WTC11 (cell line): ENCODE measurements around the gene CNDP2. TPM values are rescaled to one million over a fixed set of nuclear protein-coding genes. Genes with fewer than 3 reads are reported as not detected.
A peak's percentile ranks its signal among the peaks of the same experiment; 100 is the strongest.

Source experiments
- ATAC-seq: fragments of 200-7000 bp; cut with Tn5 transposase; 2 replicates; pipeline ENCODE4 v1.10.0; 2021; ENCODE audit warnings: mild to moderate bottlenecking, moderate library complexity
- CTCF ChIA-PET: fragments of 300-600 bp; sonication (Branson Sonifier 250); formaldehyde crosslinking; loops from one replicate; lab custom pipeline; 2021; ENCODE audit warnings: antibody characterized with exemption; lab: Charles Lee
- POLR2A ChIA-PET: fragments of 350-600 bp; sonication (Branson Sonifier 250); formaldehyde crosslinking; loops from one replicate; lab custom pipeline; 2021; ENCODE audit warnings: antibody characterized with exemption; lab: Charles Lee
- DNase-seq: peaks from one replicate; pipeline ENCODE4 v3.0.0; 2021; ENCODE audit warnings: low spot score
- H3K27ac Mint-ChIP-seq: 2 replicates; pipeline ENCODE4 v1.8.0; 2021; ENCODE audit warnings: mixed read lengths
- H3K27me3 Mint-ChIP-seq: 2 replicates; pipeline ENCODE4 v1.8.0; 2021; ENCODE audit warnings: low read depth, mild to moderate bottlenecking, moderate library complexity, mixed read lengths
- H3K36me3 Mint-ChIP-seq: 2 replicates; pipeline ENCODE4 v1.8.0; 2021; ENCODE audit warnings: mixed read lengths
- H3K4me1 Mint-ChIP-seq: 2 replicates; pipeline ENCODE4 v1.8.0; 2022; ENCODE audit warnings: mixed read lengths
- H3K4me3 Mint-ChIP-seq: 2 replicates; pipeline ENCODE4 v1.8.0; 2021; ENCODE audit warnings: mild to moderate bottlenecking, moderate library complexity, mixed read lengths
- H3K9me3 Mint-ChIP-seq: 2 replicates; pipeline ENCODE4 v1.8.0; 2021; ENCODE audit warnings: mixed read lengths
- CREB1 ChIP-seq: sonication (generic); formaldehyde crosslinking; IDR thresholded peaks from 2 replicates; pipeline ENCODE4 v1.8.0; 2023; ENCODE audit warnings: mild to moderate bottlenecking, missing genetic modification reagents
- KAT7 ChIP-seq: sonication (generic); formaldehyde crosslinking; IDR thresholded peaks from 2 replicates; pipeline ENCODE4 v1.8.1; 2023; ENCODE audit warnings: missing genetic modification reagents, mild to moderate bottlenecking, borderline replicate concordance
- MXD4 ChIP-seq: fragments of 250-450 bp; sonication (Bioruptor Pico); IDR thresholded peaks from 2 replicates; pipeline ENCODE4 v1.8.0; 2021; ENCODE audit warnings: mild to moderate bottlenecking, moderate library complexity, borderline replicate concordance
- NFYB ChIP-seq: sonication (generic); formaldehyde crosslinking; conservative IDR thresholded peaks from 2 replicates; pipeline ENCODE4 v1.8.0; 2022; ENCODE audit warnings: low read depth, missing genetic modification reagents
- TCF7 ChIP-seq: sonication (generic); formaldehyde crosslinking; IDR thresholded peaks from 2 replicates; pipeline ENCODE4 v1.8.0; 2022; ENCODE audit warnings: mild to moderate bottlenecking, low read depth, missing genetic modification reagents, moderate library complexity
- ZNF121 ChIP-seq: sonication (generic); formaldehyde crosslinking; IDR thresholded peaks from 2 replicates; pipeline ENCODE4 v1.8.0; 2023; ENCODE audit warnings: missing genetic modification reagents
- ZNF219 ChIP-seq: sonication (generic); formaldehyde crosslinking; IDR thresholded peaks from 2 replicates; pipeline ENCODE4 v1.8.0; 2023; ENCODE audit warnings: missing genetic modification reagents, mild to moderate bottlenecking, borderline replicate concordance
- ZNF263 ChIP-seq: sonication (generic); formaldehyde crosslinking; IDR thresholded peaks from 2 replicates; pipeline ENCODE4 v1.8.1; 2022; ENCODE audit warnings: low read depth, mild to moderate bottlenecking, moderate library complexity, missing genetic modification reagents
- total RNA-seq: library from RNA; stranded (reverse); gene quantifications from 3 replicates; pipeline ENCODE4 v1.2.3, GENCODE V29; 2021
- TF ChIP-seq, protein P1 (sequence below): sonication (generic); formaldehyde crosslinking; IDR thresholded peaks from 2 replicates; pipeline ENCODE4 v1.8.1; 2022; ENCODE audit warnings: missing genetic modification reagents, borderline replicate concordance
- TF ChIP-seq, protein P2 (sequence below): sonication (generic); formaldehyde crosslinking; IDR thresholded peaks from 2 replicates; pipeline ENCODE4 v1.8.0; 2022; ENCODE audit warnings: mild to moderate bottlenecking, missing genetic modification reagents
- TF ChIP-seq, protein P3 (sequence below): fragments of 250-450 bp; sonication (Bioruptor Pico); IDR thresholded peaks from 2 replicates; pipeline ENCODE4 v1.9.0; 2021; ENCODE audit warnings: moderate library complexity, mild to moderate bottlenecking, inconsistent platforms, borderline replicate concordance
- TF ChIP-seq, protein P4 (sequence below): fragments of 250-450 bp; sonication (Bioruptor Pico); IDR thresholded peaks from 2 replicates; pipeline ENCODE4 v1.9.0; 2021; ENCODE audit warnings: mild to moderate bottlenecking
- TF ChIP-seq, protein P5 (sequence below): sonication (generic); formaldehyde crosslinking; IDR thresholded peaks from 2 replicates; pipeline ENCODE4 v1.8.0; 2022; ENCODE audit warnings: mild to moderate bottlenecking, missing genetic modification reagents
- TF ChIP-seq, protein P6 (sequence below): fragments of 250-450 bp; sonication (Bioruptor Pico); IDR thresholded peaks from 2 replicates; pipeline ENCODE4 v1.8.0; 2021; ENCODE audit warnings: mild to moderate bottlenecking
- TF ChIP-seq, protein P7 (sequence below): fragments of 250-450 bp; sonication (Bioruptor Pico); IDR thresholded peaks from 2 replicates; pipeline ENCODE4 v1.9.0; 2021; ENCODE audit warnings: mild to moderate bottlenecking, borderline replicate concordance

Gene CNDP2
- total RNA-seq, 1 experiment from 2014 or later: 248 TPM

DNA sequence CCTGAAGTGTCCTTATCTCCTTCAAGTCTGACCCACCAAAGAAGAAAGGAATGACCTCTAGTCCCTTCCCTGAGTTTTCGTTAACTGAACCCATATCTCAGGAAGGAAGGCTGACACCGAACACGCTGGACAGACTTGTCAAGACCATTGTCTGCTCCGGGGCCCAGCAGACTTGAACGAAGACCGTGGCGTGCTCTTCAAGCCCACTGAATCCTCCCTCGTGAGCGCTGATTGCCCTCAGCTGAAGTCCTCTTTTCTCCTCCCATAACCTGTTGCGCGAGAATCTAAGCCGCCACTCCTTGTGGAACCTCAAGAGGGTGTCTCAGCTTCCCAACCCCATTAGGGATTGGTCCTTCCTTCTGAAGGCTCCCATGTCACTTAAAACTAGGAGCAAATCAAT, 37.5 kb downstream of the CNDP2 start:
- no peak for DNase-seq
- ChIA-PET CTCF (interaction anchor here (1.0 to 2.5 kb wide), 2 partner anchors 18 to 34 kb away, joined by 4 to 20 read pairs; no protein-coding TSS in a partner anchor), POLR2A (no interaction called here)
- peak; percentile 72 for ATAC-seq
- H3K4me1 Mint-ChIP-seq: 0 out of 2 replicates have a peak, but pooled peaks cover 4% of the 10 kb centered on the region
- no peak overlapping the region for H3K4me3 Mint-ChIP-seq
- no peaks in the 10 kb centered on the region for H3K36me3 Mint-ChIP-seq
- H3K9me3 Mint-ChIP-seq: peaks cover 18% of the 10 kb centered on the region
- H3K27ac Mint-ChIP-seq: no peak overlapping the region
- H3K27me3 Mint-ChIP-seq: no peaks in the 10 kb centered on the region; the same call in 1 of the 2 replicates
- TF ChIP-seq, protein P1, sequence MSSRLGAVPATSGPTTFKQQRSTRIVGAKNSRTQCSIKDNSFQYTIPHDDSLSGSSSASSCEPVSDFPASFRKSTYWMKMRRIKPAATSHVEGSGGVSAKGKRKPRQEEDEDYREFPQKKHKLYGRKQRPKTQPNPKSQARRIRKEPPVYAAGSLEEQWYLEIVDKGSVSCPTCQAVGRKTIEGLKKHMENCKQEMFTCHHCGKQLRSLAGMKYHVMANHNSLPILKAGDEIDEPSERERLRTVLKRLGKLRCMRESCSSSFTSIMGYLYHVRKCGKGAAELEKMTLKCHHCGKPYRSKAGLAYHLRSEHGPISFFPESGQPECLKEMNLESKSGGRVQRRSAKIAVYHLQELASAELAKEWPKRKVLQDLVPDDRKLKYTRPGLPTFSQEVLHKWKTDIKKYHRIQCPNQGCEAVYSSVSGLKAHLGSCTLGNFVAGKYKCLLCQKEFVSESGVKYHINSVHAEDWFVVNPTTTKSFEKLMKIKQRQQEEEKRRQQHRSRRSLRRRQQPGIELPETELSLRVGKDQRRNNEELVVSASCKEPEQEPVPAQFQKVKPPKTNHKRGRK: no peak
- TF ChIP-seq ZNF263 (CRISPR knock-in tag) (no peak), ZNF121 (CRISPR knock-in tag) (no peak), NFYB (no peak), KAT7 (CRISPR knock-in tag) (no peak), TCF7 (CRISPR knock-in tag) (no peak), CREB1 (CRISPR knock-in tag) (no peak), ZNF219 (CRISPR knock-in tag) (no peak), MXD4 (CRISPR knock-in tag) (no peak)
- TF ChIP-seq, protein P2, sequence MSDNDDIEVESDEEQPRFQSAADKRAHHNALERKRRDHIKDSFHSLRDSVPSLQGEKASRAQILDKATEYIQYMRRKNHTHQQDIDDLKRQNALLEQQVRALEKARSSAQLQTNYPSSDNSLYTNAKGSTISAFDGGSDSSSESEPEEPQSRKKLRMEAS: no peak
- TF ChIP-seq, protein P3, sequence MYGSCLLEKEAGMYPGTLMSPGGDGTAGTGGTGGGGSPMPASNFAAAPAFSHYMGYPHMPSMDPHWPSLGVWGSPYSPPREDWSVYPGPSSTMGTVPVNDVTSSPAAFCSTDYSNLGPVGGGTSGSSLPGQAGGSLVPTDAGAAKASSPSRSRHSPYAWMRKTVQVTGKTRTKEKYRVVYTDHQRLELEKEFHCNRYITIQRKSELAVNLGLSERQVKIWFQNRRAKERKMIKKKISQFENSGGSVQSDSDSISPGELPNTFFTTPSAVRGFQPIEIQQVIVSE (CRISPR knock-in tag): no peak
- TF ChIP-seq, protein P4, sequence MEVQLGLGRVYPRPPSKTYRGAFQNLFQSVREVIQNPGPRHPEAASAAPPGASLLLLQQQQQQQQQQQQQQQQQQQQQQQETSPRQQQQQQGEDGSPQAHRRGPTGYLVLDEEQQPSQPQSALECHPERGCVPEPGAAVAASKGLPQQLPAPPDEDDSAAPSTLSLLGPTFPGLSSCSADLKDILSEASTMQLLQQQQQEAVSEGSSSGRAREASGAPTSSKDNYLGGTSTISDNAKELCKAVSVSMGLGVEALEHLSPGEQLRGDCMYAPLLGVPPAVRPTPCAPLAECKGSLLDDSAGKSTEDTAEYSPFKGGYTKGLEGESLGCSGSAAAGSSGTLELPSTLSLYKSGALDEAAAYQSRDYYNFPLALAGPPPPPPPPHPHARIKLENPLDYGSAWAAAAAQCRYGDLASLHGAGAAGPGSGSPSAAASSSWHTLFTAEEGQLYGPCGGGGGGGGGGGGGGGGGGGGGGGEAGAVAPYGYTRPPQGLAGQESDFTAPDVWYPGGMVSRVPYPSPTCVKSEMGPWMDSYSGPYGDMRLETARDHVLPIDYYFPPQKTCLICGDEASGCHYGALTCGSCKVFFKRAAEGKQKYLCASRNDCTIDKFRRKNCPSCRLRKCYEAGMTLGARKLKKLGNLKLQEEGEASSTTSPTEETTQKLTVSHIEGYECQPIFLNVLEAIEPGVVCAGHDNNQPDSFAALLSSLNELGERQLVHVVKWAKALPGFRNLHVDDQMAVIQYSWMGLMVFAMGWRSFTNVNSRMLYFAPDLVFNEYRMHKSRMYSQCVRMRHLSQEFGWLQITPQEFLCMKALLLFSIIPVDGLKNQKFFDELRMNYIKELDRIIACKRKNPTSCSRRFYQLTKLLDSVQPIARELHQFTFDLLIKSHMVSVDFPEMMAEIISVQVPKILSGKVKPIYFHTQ (CRISPR knock-in tag): no peak
- TF ChIP-seq, protein P5, sequence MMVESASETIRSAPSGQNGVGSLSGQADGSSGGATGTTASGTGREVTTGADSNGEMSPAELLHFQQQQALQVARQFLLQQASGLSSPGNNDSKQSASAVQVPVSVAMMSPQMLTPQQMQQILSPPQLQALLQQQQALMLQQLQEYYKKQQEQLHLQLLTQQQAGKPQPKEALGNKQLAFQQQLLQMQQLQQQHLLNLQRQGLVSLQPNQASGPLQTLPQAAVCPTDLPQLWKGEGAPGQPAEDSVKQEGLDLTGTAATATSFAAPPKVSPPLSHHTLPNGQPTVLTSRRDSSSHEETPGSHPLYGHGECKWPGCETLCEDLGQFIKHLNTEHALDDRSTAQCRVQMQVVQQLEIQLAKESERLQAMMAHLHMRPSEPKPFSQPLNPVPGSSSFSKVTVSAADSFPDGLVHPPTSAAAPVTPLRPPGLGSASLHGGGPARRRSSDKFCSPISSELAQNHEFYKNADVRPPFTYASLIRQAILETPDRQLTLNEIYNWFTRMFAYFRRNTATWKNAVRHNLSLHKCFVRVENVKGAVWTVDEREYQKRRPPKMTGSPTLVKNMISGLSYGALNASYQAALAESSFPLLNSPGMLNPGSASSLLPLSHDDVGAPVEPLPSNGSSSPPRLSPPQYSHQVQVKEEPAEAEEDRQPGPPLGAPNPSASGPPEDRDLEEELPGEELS (CRISPR knock-in tag): no peak
- TF ChIP-seq, protein P6, sequence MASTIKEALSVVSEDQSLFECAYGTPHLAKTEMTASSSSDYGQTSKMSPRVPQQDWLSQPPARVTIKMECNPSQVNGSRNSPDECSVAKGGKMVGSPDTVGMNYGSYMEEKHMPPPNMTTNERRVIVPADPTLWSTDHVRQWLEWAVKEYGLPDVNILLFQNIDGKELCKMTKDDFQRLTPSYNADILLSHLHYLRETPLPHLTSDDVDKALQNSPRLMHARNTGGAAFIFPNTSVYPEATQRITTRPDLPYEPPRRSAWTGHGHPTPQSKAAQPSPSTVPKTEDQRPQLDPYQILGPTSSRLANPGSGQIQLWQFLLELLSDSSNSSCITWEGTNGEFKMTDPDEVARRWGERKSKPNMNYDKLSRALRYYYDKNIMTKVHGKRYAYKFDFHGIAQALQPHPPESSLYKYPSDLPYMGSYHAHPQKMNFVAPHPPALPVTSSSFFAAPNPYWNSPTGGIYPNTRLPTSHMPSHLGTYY: no peak
- TF ChIP-seq, protein P7, sequence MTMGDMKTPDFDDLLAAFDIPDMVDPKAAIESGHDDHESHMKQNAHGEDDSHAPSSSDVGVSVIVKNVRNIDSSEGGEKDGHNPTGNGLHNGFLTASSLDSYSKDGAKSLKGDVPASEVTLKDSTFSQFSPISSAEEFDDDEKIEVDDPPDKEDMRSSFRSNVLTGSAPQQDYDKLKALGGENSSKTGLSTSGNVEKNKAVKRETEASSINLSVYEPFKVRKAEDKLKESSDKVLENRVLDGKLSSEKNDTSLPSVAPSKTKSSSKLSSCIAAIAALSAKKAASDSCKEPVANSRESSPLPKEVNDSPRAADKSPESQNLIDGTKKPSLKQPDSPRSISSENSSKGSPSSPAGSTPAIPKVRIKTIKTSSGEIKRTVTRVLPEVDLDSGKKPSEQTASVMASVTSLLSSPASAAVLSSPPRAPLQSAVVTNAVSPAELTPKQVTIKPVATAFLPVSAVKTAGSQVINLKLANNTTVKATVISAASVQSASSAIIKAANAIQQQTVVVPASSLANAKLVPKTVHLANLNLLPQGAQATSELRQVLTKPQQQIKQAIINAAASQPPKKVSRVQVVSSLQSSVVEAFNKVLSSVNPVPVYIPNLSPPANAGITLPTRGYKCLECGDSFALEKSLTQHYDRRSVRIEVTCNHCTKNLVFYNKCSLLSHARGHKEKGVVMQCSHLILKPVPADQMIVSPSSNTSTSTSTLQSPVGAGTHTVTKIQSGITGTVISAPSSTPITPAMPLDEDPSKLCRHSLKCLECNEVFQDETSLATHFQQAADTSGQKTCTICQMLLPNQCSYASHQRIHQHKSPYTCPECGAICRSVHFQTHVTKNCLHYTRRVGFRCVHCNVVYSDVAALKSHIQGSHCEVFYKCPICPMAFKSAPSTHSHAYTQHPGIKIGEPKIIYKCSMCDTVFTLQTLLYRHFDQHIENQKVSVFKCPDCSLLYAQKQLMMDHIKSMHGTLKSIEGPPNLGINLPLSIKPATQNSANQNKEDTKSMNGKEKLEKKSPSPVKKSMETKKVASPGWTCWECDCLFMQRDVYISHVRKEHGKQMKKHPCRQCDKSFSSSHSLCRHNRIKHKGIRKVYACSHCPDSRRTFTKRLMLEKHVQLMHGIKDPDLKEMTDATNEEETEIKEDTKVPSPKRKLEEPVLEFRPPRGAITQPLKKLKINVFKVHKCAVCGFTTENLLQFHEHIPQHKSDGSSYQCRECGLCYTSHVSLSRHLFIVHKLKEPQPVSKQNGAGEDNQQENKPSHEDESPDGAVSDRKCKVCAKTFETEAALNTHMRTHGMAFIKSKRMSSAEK (CRISPR knock-in tag): no peak
